HEK293 (cell line): ENCODE results near the gene ZNF33A.
"Not testable (repeated sequence)": the region's sequence is repeated elsewhere in the genome, so short reads cannot be mapped to it uniquely, and the experiment has no call there.

Experiments
- CTCF ChIA-PET: fragments of 350-600 bp; formaldehyde crosslinking; extraction: SDS; loops from one replicate; lab custom pipeline; 2021; ENCODE audit warnings: antibody characterized with exemption; lab: Yijun Ruan, JAX
- POLR2A ChIA-PET: fragments of 300-600 bp; formaldehyde crosslinking; extraction: SDS; loops from one replicate; lab custom pipeline; 2020; ENCODE audit warnings: antibody characterized with exemption, inconsistent platforms; lab: Yijun Ruan, JAX
- H3K27ac ChIP-seq: fragments of 200-500 bp; sonication (Bioruptor generic); 2 replicates; pipeline ENCODE4 v1.5.1; 2014; ENCODE audit warnings: low read depth, low read length, control low read depth, inconsistent platforms; ENCODE audit errors: extremely low read depth
- H3K36me3 ChIP-seq, 2 experiments: fragments of 200-500 bp in 1 of 2; sonication (Bioruptor generic) in 1 of 2; 1 replicate in 1 of 2; 2 replicates in 1 of 2; pipeline ENCODE4 v1.5.1; 2014 to 2017; ENCODE audit warnings: inconsistent platforms in 2 of 2, low read length in 2 of 2; ENCODE audit not compliant: control insufficient read depth in 2 of 2, insufficient read depth in 1 of 2
- H3K4me1 ChIP-seq: fragments of 200-500 bp; sonication (Bioruptor generic); 2 replicates; pipeline ENCODE4 v1.5.1; 2014; ENCODE audit warnings: mild to moderate bottlenecking, low read length, inconsistent platforms; ENCODE audit not compliant: control insufficient read depth, insufficient read depth
- H3K4me3 ChIP-seq: 2 replicates; pipeline ENCODE4 v1.5.1; 2011; ENCODE audit warnings: low read depth, mild to moderate bottlenecking, control low read depth, low read length, moderate library complexity
- H3K9me3 ChIP-seq: fragments of 200-500 bp; sonication (Bioruptor generic); 2 replicates; pipeline ENCODE4 v1.5.1; 2014; ENCODE audit warnings: low read depth, low read length, inconsistent platforms; ENCODE audit not compliant: control insufficient read depth, insufficient read depth
- KLF10 ChIP-seq: fragments of 450-650 bp; IDR thresholded peaks from 2 replicates; pipeline ENCODE4 v1.5.1; 2018; ENCODE audit warnings: missing biosample characterization, mild to moderate bottlenecking, missing genetic modification characterization
- KLF16 ChIP-seq: fragments of 450-650 bp; formaldehyde crosslinking; IDR thresholded peaks from 2 replicates; pipeline ENCODE4 v1.5.1; 2017; ENCODE audit warnings: missing biosample characterization, missing genetic modification characterization
- SP3 ChIP-seq: fragments of 450-650 bp; formaldehyde crosslinking; IDR thresholded peaks from 2 replicates; pipeline ENCODE4 v1.5.1; 2016; ENCODE audit warnings: missing biosample characterization, missing genetic modification characterization
- ZNF114 ChIP-seq: fragments of 450-650 bp; formaldehyde crosslinking; IDR thresholded peaks from 2 replicates; pipeline ENCODE4 v1.5.0; 2017; ENCODE audit warnings: missing biosample characterization, missing genetic modification characterization
- ZNF146 ChIP-seq: fragments of 450-650 bp; formaldehyde crosslinking; IDR thresholded peaks from 2 replicates; pipeline ENCODE4 v1.5.1; 2016; ENCODE audit warnings: missing biosample characterization, missing genetic modification characterization
- ZNF169 ChIP-seq: fragments of 450-650 bp; formaldehyde crosslinking; IDR thresholded peaks from 2 replicates; pipeline ENCODE4 v1.5.1; 2016; ENCODE audit warnings: missing biosample characterization, missing genetic modification characterization
- ZNF280D ChIP-seq: fragments of 450-650 bp; formaldehyde crosslinking; IDR thresholded peaks from 2 replicates; pipeline ENCODE4 v1.5.1; 2016; ENCODE audit warnings: missing biosample characterization, missing genetic modification characterization
- ZNF335 ChIP-seq: fragments of 450-650 bp; formaldehyde crosslinking; conservative IDR thresholded peaks from 2 replicates; pipeline ENCODE4 v1.5.1; 2016; ENCODE audit warnings: missing biosample characterization, missing genetic modification characterization
- ZNF366 ChIP-seq: fragments of 450-650 bp; formaldehyde crosslinking; conservative IDR thresholded peaks from 2 replicates; pipeline ENCODE4 v1.5.1; 2016; ENCODE audit warnings: missing biosample characterization, missing genetic modification characterization
- ZNF510 ChIP-seq: fragments of 450-650 bp; formaldehyde crosslinking; IDR thresholded peaks from 2 replicates; pipeline ENCODE4 v1.5.1; 2018; ENCODE audit warnings: mild to moderate bottlenecking, missing genetic modification characterization, missing biosample characterization; ENCODE audit not compliant: insufficient replicate concordance
- ZNF549 ChIP-seq: fragments of 450-650 bp; IDR thresholded peaks from 2 replicates; pipeline ENCODE4 v1.5.1; 2018; ENCODE audit warnings: missing biosample characterization, missing genetic modification characterization, mild to moderate bottlenecking, inconsistent platforms, moderate library complexity
- ZNF670 ChIP-seq: fragments of 450-650 bp; formaldehyde crosslinking; IDR thresholded peaks from 2 replicates; pipeline ENCODE4 v1.5.1; 2016; ENCODE audit warnings: missing biosample characterization, missing genetic modification characterization, low read depth
- ZNF707 ChIP-seq: fragments of 450-650 bp; formaldehyde crosslinking; IDR thresholded peaks from 2 replicates; pipeline ENCODE4 v1.5.1; 2016; ENCODE audit warnings: missing biosample characterization, missing genetic modification characterization
- ZNF76 ChIP-seq: fragments of 450-650 bp; formaldehyde crosslinking; IDR thresholded peaks from 2 replicates; pipeline ENCODE4; 2016; ENCODE audit warnings: low read depth, missing biosample characterization, missing genetic modification characterization, borderline replicate concordance
- ZNF792 ChIP-seq: fragments of 450-650 bp; formaldehyde crosslinking; IDR thresholded peaks from 2 replicates; pipeline ENCODE4 v1.5.1; 2016; ENCODE audit warnings: missing biosample characterization, missing genetic modification characterization
- ZNF843 ChIP-seq: fragments of 450-650 bp; formaldehyde crosslinking; IDR thresholded peaks from 2 replicates; pipeline ENCODE4 v1.5.1; 2016; ENCODE audit warnings: missing biosample characterization, missing genetic modification characterization
- TF ChIP-seq, protein P1 (sequence below): fragments of 450-650 bp; formaldehyde crosslinking; IDR thresholded peaks from 2 replicates; pipeline ENCODE4; 2016; ENCODE audit warnings: missing biosample characterization, missing genetic modification characterization
- TF ChIP-seq, protein P2 (sequence below): fragments of 450-650 bp; formaldehyde crosslinking; IDR thresholded peaks from 2 replicates; pipeline ENCODE4 v1.5.1; 2017; ENCODE audit warnings: missing biosample characterization, missing genetic modification characterization

ZNF33A gene

GRCh38 chr10:38007991-38008390 is 2.5 kb upstream of the ZNF33A start:
- no peak overlapping the region for H3K4me3 ChIP-seq
- ChIA-PET POLR2A (no interaction called here), CTCF (interaction anchor here (0.7 kb wide), 1 partner anchor 18 kb away, joined by 3 read pairs; no protein-coding TSS in a partner anchor)
- TF ChIP-seq SP3 (tag by site-specific recombination) = no peak
- TF ChIP-seq, protein P1, sequence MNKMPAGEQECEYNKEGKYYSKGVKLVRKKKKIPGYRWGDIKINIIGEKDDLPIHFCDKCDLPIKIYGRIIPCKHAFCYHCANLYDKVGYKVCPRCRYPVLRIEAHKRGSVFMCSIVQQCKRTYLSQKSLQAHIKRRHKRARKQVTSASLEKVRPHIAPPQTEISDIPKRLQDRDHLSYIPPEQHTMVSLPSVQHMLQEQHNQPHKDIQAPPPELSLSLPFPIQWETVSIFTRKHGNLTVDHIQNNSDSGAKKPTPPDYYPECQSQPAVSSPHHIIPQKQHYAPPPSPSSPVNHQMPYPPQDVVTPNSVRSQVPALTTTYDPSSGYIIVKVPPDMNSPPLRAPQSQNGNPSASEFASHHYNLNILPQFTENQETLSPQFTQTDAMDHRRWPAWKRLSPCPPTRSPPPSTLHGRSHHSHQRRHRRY (tag by site-specific recombination) = no peak
- no peak for TF ChIP-seq ZNF366 (tag by site-specific recombination)
- no peak for TF ChIP-seq ZNF76 (tag by site-specific recombination)
- TF ChIP-seq ZNF707 (tag by site-specific recombination) = no peak
- TF ChIP-seq, protein P2, sequence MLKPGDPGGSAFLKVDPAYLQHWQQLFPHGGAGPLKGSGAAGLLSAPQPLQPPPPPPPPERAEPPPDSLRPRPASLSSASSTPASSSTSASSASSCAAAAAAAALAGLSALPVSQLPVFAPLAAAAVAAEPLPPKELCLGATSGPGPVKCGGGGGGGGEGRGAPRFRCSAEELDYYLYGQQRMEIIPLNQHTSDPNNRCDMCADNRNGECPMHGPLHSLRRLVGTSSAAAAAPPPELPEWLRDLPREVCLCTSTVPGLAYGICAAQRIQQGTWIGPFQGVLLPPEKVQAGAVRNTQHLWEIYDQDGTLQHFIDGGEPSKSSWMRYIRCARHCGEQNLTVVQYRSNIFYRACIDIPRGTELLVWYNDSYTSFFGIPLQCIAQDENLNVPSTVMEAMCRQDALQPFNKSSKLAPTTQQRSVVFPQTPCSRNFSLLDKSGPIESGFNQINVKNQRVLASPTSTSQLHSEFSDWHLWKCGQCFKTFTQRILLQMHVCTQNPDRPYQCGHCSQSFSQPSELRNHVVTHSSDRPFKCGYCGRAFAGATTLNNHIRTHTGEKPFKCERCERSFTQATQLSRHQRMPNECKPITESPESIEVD (tag by site-specific recombination) = no peak
- TF ChIP-seq ZNF549 (tag by site-specific recombination) = no peak
- no peak for TF ChIP-seq ZNF670 (tag by site-specific recombination)
- H3K9me3 ChIP-seq = no peaks in the 10 kb centered on the region
- H3K27ac ChIP-seq = no peak overlapping the region
- peaks cover 4 to 5% of the 10 kb centered on the region in 2 experiments; a peak in 2 of 3 replicates for H3K36me3 ChIP-seq
- H3K4me1 ChIP-seq = no peaks in the 10 kb centered on the region

GRCh38 chr10:38016354-38016753 is 5.9 kb downstream of the ZNF33A start:
- POLR2A ChIA-PET = no interaction called here
- CTCF ChIA-PET = interaction anchor here (0.6 kb wide), 1 partner anchor 521 kb away, joined by 3 read pairs; no protein-coding TSS in a partner anchor
- no peaks in the 10 kb centered on the region for H3K4me1 ChIP-seq
- TF ChIP-seq ZNF707 (tag by site-specific recombination) (no peak), KLF16 (no peak), ZNF843 (tag by site-specific recombination) (no peak), ZNF792 (tag by site-specific recombination) (no peak), ZNF335 (tag by site-specific recombination) (no peak), KLF10 (no peak), ZNF169 (tag by site-specific recombination) (no peak), ZNF510 (no peak), ZNF114 (tag by site-specific recombination) (no peak)
- H3K4me3 ChIP-seq = no peak overlapping the region
- no peaks in the 10 kb centered on the region for H3K9me3 ChIP-seq
- no peak overlapping the region for H3K27ac ChIP-seq
- H3K36me3 ChIP-seq = peaks cover 71 to 77% of the 10 kb centered on the region in 2 experiments

DNA sequence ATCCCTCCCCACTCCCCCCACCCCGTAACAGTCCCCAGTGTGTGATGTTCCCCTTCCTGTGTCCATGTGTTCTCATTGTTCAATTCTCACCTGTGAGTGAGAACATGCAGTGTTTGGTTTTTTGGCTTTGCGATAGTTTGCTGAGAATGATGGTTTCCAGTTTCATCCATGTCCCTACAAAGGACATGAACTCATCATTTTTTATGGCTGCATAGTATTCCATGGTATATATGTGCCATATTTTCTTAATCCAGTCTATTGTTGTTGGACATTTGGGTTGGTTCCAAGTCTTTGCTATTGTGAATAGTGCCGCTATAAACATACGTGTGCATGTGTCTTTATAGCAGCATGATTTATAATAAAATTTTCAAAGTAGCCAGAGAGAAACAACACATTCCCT is 8.6 kb downstream of the ZNF33A start:
- H3K4me3 ChIP-seq, CTCF ChIA-PET, H3K4me1 ChIP-seq, H3K27ac ChIP-seq, POLR2A ChIA-PET, H3K9me3 ChIP-seq: not testable (repeated sequence)
- TF ChIP-seq ZNF280D (tag by site-specific recombination) (0 out of 2 replicates have a peak, but pooled peaks have one; percentile 19), ZNF146 (peak; percentile 92)
- H3K36me3 ChIP-seq = peaks cover 79 to 83% of the 10 kb centered on the region in 2 experiments
